Measurements from ENCODE around the gene AGBL1.

DNA sequence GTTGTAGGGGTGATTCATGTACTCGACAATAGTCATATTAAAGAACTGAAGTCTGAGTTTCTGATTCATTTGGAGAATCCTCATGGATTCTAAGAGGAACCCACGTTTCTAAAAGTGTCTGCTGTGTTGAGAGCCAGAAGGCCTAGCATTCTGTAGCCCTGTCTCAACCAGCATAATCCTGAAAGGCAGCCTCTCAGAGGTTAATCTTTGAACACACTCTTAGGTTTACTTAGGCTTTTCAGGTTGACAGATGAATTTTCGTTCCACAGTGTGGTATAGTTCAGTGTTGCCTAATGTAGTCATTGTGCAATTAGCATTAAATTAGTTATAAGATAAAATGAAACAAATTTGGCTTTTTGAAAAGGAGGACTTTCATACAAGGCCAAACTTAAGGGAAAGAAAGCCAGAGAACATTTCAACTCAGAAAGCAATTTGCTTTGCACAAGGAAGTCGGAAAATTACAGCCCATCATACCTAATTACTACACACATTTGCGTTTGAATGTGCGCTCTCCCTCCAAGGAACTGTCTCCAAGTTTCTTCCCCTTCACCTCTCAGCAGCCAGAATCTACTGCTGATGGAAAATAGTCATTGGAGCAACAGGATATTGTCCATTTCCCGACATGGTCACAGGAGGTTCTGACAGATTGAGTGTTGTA is 42.0 kb downstream of the AGBL1 start:
- TF ChIP-seq CTCF (IDR thresholded peaks at IDR 0.05) = no peak
- no peak for TF ChIP-seq EZH2 (IDR thresholded peaks at IDR 0.05; ENCODE audit: borderline replicate concordance, insufficient read depth, low read depth, low read length, poor library complexity, severe bottlenecking)

Measured in B cell (primary cell).